H1 (cell line): ENCODE measurements around the gene SECISBP2L. TPM values are rescaled to one million over a fixed set of nuclear protein-coding genes. Genes with fewer than 3 reads are reported as not detected.

Source experiments
- CEBPB ChIP-seq: IDR thresholded peaks from 2 replicates; pipeline ENCODE4 v1.6.1; 2012; ENCODE audit warnings: low read depth, low read length
- CTBP2 ChIP-seq: IDR thresholded peaks from 2 replicates; pipeline ENCODE4 v1.7.0; 2011; ENCODE audit warnings: borderline replicate concordance, mild to moderate bottlenecking, moderate library complexity, mixed read lengths, low read length; ENCODE audit not compliant: insufficient read depth, insufficient read length
- EZH2 ChIP-seq: fragments of 200-600 bp; sonication (generic); IDR thresholded peaks from 2 replicates; pipeline ENCODE4 v1.7.1; 2012; ENCODE audit warnings: low read depth, mild to moderate bottlenecking, moderate library complexity, low read length, inconsistent platforms; ENCODE audit not compliant: severe bottlenecking
- HDAC2 ChIP-seq, 2 experiments: fragments of 300-600 bp in 1 of 2; sonication (generic) in 1 of 2; IDR thresholded peaks; 2 replicates each; pipeline ENCODE4 v1.6.1; 2011 to 2012; ENCODE audit warnings: low read depth in 2 of 2, low read length in 2 of 2, mild to moderate bottlenecking in 2 of 2, moderate library complexity in 2 of 2, borderline replicate concordance in 1 of 2, inconsistent platforms in 1 of 2
- HDAC6 ChIP-seq: IDR thresholded peaks from one replicate; pipeline ENCODE4 v1.7.1; 2012; ENCODE audit warnings: low read depth, mild to moderate bottlenecking, inconsistent platforms, low read length, moderate library complexity
- JUN ChIP-seq: IDR thresholded peaks from 2 replicates; pipeline ENCODE4 v1.6.1; 2011; ENCODE audit warnings: low read depth, mild to moderate bottlenecking, improper control_type of control experiment, low read length
- KDM4A ChIP-seq: IDR thresholded peaks from one replicate; pipeline ENCODE4 v1.7.1; 2012; ENCODE audit warnings: low read depth, mild to moderate bottlenecking, moderate library complexity, low read length, inconsistent platforms; ENCODE audit not compliant: severe bottlenecking
- MAFK ChIP-seq: IDR thresholded peaks from 2 replicates; pipeline ENCODE4 v1.6.1; 2012; ENCODE audit warnings: low read depth, mild to moderate bottlenecking, improper control_type of control experiment, low read length
- MAX ChIP-seq: IDR thresholded peaks from 2 replicates; pipeline ENCODE4 v1.6.1; 2012; ENCODE audit warnings: inconsistent platforms
- NRF1 ChIP-seq: IDR thresholded peaks from 2 replicates; pipeline ENCODE4 v1.6.1; 2011; ENCODE audit warnings: mild to moderate bottlenecking, low read depth, low read length, improper control_type of control experiment
- RAD21 ChIP-seq, 2 experiments: IDR thresholded peaks in 1 of 2; conservative IDR thresholded peaks in 1 of 2; 2 replicates each; pipeline ENCODE4 v1.6.1; 2011; ENCODE audit warnings: low read depth in 2 of 2, low read length in 2 of 2, improper control_type of control experiment in 1 of 2, inconsistent platforms in 1 of 2, mild to moderate bottlenecking in 1 of 2, moderate library complexity in 1 of 2
- RBBP5 ChIP-seq: IDR thresholded peaks from 2 replicates; pipeline ENCODE4 v1.7.1; 2012; ENCODE audit warnings: low read depth, mild to moderate bottlenecking, inconsistent platforms, low read length, moderate library complexity, borderline replicate concordance
- RXRA ChIP-seq: IDR thresholded peaks from 2 replicates; pipeline ENCODE4 v1.6.1; 2011; ENCODE audit warnings: low read depth, mild to moderate bottlenecking, low read length, moderate library complexity; ENCODE audit not compliant: insufficient read depth
- SIN3A ChIP-seq, 2 experiments: IDR thresholded peaks in 1 of 2; conservative IDR thresholded peaks in 1 of 2; 2 replicates each; pipeline ENCODE4 v1.6.1; 2011 to 2012; ENCODE audit warnings: low read length in 2 of 2, improper control_type of control experiment in 1 of 2, low read depth in 1 of 2, mild to moderate bottlenecking in 1 of 2
- SP1 ChIP-seq: IDR thresholded peaks from 2 replicates; pipeline ENCODE4 v1.6.1; 2011; ENCODE audit warnings: low read depth, low read length
- SP2 ChIP-seq: IDR thresholded peaks from 2 replicates; pipeline ENCODE4 v1.6.1; 2012; ENCODE audit warnings: mild to moderate bottlenecking, low read length, inconsistent platforms
- SUZ12 ChIP-seq: fragments of 200-600 bp; sonication (generic); IDR thresholded peaks from 2 replicates; pipeline ENCODE4 v1.6.1; 2012; ENCODE audit warnings: mild to moderate bottlenecking, inconsistent platforms, low read length, moderate library complexity, mixed read lengths
- TAF1 ChIP-seq: IDR thresholded peaks from 2 replicates; pipeline ENCODE4 v1.6.1; 2011; ENCODE audit warnings: mild to moderate bottlenecking, low read depth, low read length
- TCF12 ChIP-seq: IDR thresholded peaks from 2 replicates; pipeline ENCODE4 v1.6.1; 2011; ENCODE audit warnings: low read depth, mild to moderate bottlenecking, low read length
- USF2 ChIP-seq: IDR thresholded peaks from 2 replicates; pipeline ENCODE4 v1.6.1; 2011; ENCODE audit warnings: low read length, improper control_type of control experiment
- YY1 ChIP-seq: IDR thresholded peaks from 2 replicates; pipeline ENCODE4 v1.6.1; 2011; ENCODE audit warnings: low read depth, mild to moderate bottlenecking, low read length
- polyA plus RNA-seq, 7 experiments: library from polyadenylated mRNA; depleted of rRNA in 3 of 7; stranded (reverse) in 5 of 7; unstranded in 2 of 7; fragments of >200 nt in 5 of 7; fragments of 200-250 nt in 2 of 7; gene quantifications; 1 replicate in 5 of 7; 2 replicates in 1 of 7; 4 replicates in 1 of 7; pipeline versions ENCODE4 v1.2.1 to v1.2.3, GENCODE V29; 2011 to 2013; ENCODE audit warnings: missing spikeins in 2 of 7, mixed read lengths in 2 of 7
- total RNA-seq: library from RNA; stranded (reverse); fragmentation: NEBNext Ultra II Directional; extraction: Animal tissue kit (Norgen Biotek cat#: 25700); gene quantifications from 2 replicates; pipeline ENCODE4 v1.2.1, GENCODE V29; 2021

Gene SECISBP2L
- total and polyA plus RNA-seq, 2 of the 8 experiments (the other 6 are each of a cell fraction or from before 2014, with no cell fraction given), result 7.6 to 22.8 TPM

- peak; percentile 49; the same call in 1 of the 2 replicates for TF ChIP-seq TCF12
- TF ChIP-seq TAF1, result peak; percentile 76
- no peak for TF ChIP-seq EZH2
- TF ChIP-seq MAFK, result no peak
- TF ChIP-seq CEBPB, result peak; percentile 43; the same call in 1 of the 2 replicates
- TF ChIP-seq HDAC6, result no peak
- TF ChIP-seq KDM4A, result peak; percentile 84
- peak; percentile 89 for TF ChIP-seq CTBP2
- TF ChIP-seq SIN3A (conservative IDR thresholded peaks at IDR 0.05 in 1 of 2, IDR thresholded peaks at IDR 0.05 in 1 of 2; ENCODE audit: low read depth in 1 of 2, low read length in 2 of 2), result peak; percentile 94 to 99
- TF ChIP-seq RAD21 (IDR thresholded peaks at IDR 0.05 in 1 of 2, conservative IDR thresholded peaks at IDR 0.05 in 1 of 2; ENCODE audit: low read depth in 2 of 2, low read length in 2 of 2), result peak; percentile 69 to 70
- TF ChIP-seq RXRA, result no peak
- no peak for TF ChIP-seq NRF1
- TF ChIP-seq SP2, result no peak
- TF ChIP-seq RBBP5, result no peak; the same call in none of the 2 replicates
- TF ChIP-seq JUN, result no peak
- no peak for TF ChIP-seq SUZ12
- peak; percentile 54 to 62; a peak in 2 of 4 replicates for TF ChIP-seq HDAC2 (IDR thresholded peaks at IDR 0.05; ENCODE audit: borderline replicate concordance in 1 of 2, low read depth in 2 of 2, low read length in 2 of 2)
- peak; percentile 78 for TF ChIP-seq MAX
- TF ChIP-seq YY1, result peak; percentile 99
- TF ChIP-seq SP1, result peak; percentile 68; the same call in 1 of the 2 replicates
- 0 out of 2 replicates have a peak, but pooled peaks have one; percentile 4 for TF ChIP-seq USF2
Measured at GRCh38 chr15:49046220-49047102, at the start of gene SECISBP2L (continued).
